Measurements from ENCODE around the gene SLC22A13. TPM values are rescaled to one million over a fixed set of nuclear protein-coding genes. Genes with fewer than 3 reads are reported as not detected.

SLC22A13 gene
- total RNA-seq, 1 donor from 2014 or later: not detected

DNA sequence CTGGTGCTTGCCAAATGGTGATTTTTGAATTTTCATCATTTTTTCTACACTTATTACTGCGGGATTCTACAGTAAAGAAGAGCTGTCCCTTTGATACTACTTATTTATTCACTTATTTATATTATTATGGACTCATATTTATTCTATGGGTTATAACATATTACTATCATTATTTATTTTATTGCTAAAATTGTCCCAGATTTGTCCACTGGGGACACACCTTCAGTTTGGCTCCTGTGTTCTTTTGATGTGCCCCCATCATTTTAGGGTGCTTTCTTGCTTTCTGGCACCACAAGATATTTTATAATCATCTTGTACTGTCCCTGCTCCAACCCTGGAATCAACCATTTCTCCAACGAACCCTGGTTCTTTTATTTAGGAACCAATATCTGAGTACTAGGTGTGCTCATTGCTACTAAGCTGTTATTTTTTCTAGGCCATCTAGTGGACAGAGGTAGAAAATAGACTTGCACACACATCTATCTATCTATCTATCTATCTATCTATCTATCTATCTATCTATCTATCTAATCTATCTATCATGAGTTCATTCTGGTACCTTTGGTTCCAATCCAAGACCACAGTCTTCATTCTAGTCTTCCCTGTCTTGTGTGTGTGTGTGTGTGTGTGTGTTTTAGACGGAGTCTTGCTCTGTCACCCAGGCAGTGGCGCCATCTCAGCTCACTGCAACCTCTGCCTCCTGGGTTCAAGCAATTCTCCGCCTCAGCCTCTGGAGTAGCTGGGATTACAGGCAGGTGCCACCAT lies 32.5 kb downstream of the SLC22A13 start:
- TF ChIP-seq, protein P1, sequence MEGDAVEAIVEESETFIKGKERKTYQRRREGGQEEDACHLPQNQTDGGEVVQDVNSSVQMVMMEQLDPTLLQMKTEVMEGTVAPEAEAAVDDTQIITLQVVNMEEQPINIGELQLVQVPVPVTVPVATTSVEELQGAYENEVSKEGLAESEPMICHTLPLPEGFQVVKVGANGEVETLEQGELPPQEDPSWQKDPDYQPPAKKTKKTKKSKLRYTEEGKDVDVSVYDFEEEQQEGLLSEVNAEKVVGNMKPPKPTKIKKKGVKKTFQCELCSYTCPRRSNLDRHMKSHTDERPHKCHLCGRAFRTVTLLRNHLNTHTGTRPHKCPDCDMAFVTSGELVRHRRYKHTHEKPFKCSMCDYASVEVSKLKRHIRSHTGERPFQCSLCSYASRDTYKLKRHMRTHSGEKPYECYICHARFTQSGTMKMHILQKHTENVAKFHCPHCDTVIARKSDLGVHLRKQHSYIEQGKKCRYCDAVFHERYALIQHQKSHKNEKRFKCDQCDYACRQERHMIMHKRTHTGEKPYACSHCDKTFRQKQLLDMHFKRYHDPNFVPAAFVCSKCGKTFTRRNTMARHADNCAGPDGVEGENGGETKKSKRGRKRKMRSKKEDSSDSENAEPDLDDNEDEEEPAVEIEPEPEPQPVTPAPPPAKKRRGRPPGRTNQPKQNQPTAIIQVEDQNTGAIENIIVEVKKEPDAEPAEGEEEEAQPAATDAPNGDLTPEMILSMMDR (conservative IDR thresholded peaks at IDR 0.05; ENCODE audit: low read depth, low read length): peak; percentile 63
- DNase-seq (ENCODE audit: low read depth): no peak
- no peak overlapping the region for H3K4me3 ChIP-seq (ENCODE audit: low read depth, low read length)

- TF ChIP-seq, protein P1 (conservative IDR thresholded peaks at IDR 0.05; ENCODE audit: low read depth, low read length): no peak
- no peak for DNase-seq (ENCODE audit: low read depth)
- no peak overlapping the region for H3K4me3 ChIP-seq (ENCODE audit: low read depth, low read length)
Observed at GRCh38 chr3:38306941-38307340, 41.3 kb downstream of the SLC22A13 start.

- no peak overlapping the region for H3K4me3 ChIP-seq (ENCODE audit: low read depth, low read length)
- TF ChIP-seq, protein P1 (conservative IDR thresholded peaks at IDR 0.05; ENCODE audit: low read depth, low read length): no peak
- DNase-seq (ENCODE audit: low read depth): no peak
Observed at GRCh38 chr3:38307599-38307998, 42.0 kb downstream of the SLC22A13 start.

DNA sequence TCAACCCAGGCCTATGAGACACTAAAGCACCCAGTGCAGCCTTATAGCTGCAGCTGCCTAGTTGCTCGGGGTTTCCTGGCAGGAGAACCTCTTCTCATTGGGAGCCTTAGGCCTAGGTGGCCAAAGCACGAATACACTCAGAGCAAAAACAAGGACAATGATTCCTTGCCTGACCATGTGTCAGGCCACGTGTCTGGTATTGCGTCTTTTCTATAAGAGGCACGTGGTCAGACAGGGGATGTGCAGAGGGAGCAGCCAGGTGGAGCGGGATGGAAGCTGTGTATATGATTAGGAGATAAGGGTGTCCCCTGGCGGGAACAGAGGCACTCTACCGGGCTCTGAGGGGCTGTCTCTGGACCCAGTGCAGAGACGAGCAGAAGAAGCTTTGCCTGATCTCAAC lies 42.8 kb downstream of the SLC22A13 start:
- H3K4me3 ChIP-seq (ENCODE audit: low read depth, low read length): no peak overlapping the region
- no peak for DNase-seq (ENCODE audit: low read depth)
- TF ChIP-seq, protein P1 (conservative IDR thresholded peaks at IDR 0.05; ENCODE audit: low read depth, low read length): no peak

DNA sequence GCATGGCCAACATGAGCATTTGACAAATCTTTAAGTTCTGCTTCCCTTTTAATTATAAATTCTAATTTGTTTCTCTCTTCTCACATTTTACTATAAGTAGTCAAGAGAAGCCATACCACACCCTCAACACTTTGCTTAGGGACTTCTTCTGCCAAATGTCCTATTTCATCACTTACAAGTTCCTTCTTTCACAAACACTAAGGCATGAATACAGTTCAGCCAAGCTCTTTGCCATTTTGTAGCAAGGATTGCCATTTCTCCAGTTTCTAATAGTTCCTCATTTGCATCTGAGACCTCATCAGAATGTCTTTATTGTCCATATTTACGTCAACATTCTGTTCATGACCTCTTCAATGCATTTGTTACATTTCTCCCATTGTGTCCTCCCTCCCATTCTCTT lies 45.9 kb downstream of the SLC22A13 start:
- no peak for DNase-seq (ENCODE audit: low read depth)
- H3K4me3 ChIP-seq (ENCODE audit: low read depth, low read length): no peak overlapping the region

GRCh38 chr3:38311941-38312340 lies 46.3 kb downstream of the SLC22A13 start:
- TF ChIP-seq, protein P1 (conservative IDR thresholded peaks at IDR 0.05; ENCODE audit: low read depth, low read length): no peak
- DNase-seq (ENCODE audit: low read depth): no peak
- no peak overlapping the region for H3K4me3 ChIP-seq (ENCODE audit: low read depth, low read length)

More for the DNA sequence above, 45.9 kb downstream of the SLC22A13 start:
- TF ChIP-seq, protein P1 (conservative IDR thresholded peaks at IDR 0.05; ENCODE audit: low read depth, low read length): no peak

GRCh38 chr3:38312356-38312755 lies 46.7 kb downstream of the SLC22A13 start:
- DNase-seq (ENCODE audit: low read depth): no peak
- TF ChIP-seq, protein P1 (conservative IDR thresholded peaks at IDR 0.05; ENCODE audit: low read depth, low read length): no peak
- no peak overlapping the region for H3K4me3 ChIP-seq (ENCODE audit: low read depth, low read length)
